ENCODE measurements around the gene RIMBP2.

Gene RIMBP2

DNA sequence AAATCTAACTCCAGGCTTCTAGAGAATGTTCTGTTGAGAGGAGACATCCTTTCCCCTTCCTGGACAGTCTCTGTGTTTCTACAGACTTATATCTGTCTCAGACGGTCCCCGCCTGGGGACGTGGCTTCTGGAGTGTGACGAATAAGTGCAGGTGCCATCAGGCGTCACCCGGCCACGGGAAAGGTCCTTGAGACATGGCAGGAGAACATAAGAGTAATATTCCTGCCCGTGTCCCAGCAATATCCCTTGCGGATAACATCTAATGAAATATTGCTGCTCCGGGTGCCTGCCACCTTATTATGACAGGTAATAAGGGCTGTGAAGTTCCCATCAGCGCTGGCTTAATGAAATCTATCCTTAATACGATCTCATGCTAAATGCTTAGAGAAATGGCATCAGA lies 238.8 kb downstream of the RIMBP2 start:
- Histone ChIP-seq H3K9me3 (ENCODE audit: control insufficient read depth, insufficient read depth, low read depth, low read length) (no peaks in the 10 kb centered on the region), H3K27ac (ENCODE audit: extremely low read depth, low read depth, low read length) (no peak overlapping the region), H3K4me3 (ENCODE audit: low read depth, low read length) (no peak overlapping the region), H3K4me1 (ENCODE audit: control insufficient read depth, insufficient read depth, low read length) (no peaks in the 10 kb centered on the region), H3K36me3 (ENCODE audit: control insufficient read depth in 2 of 2, insufficient read depth in 1 of 2, low read length in 2 of 2) (no peaks in the 10 kb centered on the region)
- ChIA-PET POLR2A (no interaction called here), CTCF (no interaction called here)
- no peak for TF ChIP-seq IKZF3 (tag by site-specific recombination; IDR thresholded peaks at IDR 0.05)
- no peak for TF ChIP-seq ZNF350 (tag by site-specific recombination; IDR thresholded peaks at IDR 0.05)
- TF ChIP-seq, protein P1, sequence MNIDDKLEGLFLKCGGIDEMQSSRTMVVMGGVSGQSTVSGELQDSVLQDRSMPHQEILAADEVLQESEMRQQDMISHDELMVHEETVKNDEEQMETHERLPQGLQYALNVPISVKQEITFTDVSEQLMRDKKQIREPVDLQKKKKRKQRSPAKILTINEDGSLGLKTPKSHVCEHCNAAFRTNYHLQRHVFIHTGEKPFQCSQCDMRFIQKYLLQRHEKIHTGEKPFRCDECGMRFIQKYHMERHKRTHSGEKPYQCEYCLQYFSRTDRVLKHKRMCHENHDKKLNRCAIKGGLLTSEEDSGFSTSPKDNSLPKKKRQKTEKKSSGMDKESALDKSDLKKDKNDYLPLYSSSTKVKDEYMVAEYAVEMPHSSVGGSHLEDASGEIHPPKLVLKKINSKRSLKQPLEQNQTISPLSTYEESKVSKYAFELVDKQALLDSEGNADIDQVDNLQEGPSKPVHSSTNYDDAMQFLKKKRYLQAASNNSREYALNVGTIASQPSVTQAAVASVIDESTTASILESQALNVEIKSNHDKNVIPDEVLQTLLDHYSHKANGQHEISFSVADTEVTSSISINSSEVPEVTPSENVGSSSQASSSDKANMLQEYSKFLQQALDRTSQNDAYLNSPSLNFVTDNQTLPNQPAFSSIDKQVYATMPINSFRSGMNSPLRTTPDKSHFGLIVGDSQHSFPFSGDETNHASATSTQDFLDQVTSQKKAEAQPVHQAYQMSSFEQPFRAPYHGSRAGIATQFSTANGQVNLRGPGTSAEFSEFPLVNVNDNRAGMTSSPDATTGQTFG (tag by site-specific recombination; IDR thresholded peaks at IDR 0.05; ENCODE audit: borderline replicate concordance), result no peak
- TF ChIP-seq ZNF48 (tag by site-specific recombination; IDR thresholded peaks at IDR 0.05), result no peak
- TF ChIP-seq ZBTB49 (tag by site-specific recombination; IDR thresholded peaks at IDR 0.05; ENCODE audit: low read depth), result no peak
- no peak for TF ChIP-seq PRDM1 (tag by site-specific recombination; IDR thresholded peaks at IDR 0.05)
- no peak for TF ChIP-seq ZNF596 (tag by site-specific recombination; IDR thresholded peaks at IDR 0.05)
- TF ChIP-seq, protein P2, sequence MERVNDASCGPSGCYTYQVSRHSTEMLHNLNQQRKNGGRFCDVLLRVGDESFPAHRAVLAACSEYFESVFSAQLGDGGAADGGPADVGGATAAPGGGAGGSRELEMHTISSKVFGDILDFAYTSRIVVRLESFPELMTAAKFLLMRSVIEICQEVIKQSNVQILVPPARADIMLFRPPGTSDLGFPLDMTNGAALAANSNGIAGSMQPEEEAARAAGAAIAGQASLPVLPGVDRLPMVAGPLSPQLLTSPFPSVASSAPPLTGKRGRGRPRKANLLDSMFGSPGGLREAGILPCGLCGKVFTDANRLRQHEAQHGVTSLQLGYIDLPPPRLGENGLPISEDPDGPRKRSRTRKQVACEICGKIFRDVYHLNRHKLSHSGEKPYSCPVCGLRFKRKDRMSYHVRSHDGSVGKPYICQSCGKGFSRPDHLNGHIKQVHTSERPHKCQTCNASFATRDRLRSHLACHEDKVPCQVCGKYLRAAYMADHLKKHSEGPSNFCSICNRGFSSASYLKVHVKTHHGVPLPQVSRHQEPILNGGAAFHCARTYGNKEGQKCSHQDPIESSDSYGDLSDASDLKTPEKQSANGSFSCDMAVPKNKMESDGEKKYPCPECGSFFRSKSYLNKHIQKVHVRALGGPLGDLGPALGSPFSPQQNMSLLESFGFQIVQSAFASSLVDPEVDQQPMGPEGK (tag by site-specific recombination; IDR thresholded peaks at IDR 0.05), result no peak

DNA sequence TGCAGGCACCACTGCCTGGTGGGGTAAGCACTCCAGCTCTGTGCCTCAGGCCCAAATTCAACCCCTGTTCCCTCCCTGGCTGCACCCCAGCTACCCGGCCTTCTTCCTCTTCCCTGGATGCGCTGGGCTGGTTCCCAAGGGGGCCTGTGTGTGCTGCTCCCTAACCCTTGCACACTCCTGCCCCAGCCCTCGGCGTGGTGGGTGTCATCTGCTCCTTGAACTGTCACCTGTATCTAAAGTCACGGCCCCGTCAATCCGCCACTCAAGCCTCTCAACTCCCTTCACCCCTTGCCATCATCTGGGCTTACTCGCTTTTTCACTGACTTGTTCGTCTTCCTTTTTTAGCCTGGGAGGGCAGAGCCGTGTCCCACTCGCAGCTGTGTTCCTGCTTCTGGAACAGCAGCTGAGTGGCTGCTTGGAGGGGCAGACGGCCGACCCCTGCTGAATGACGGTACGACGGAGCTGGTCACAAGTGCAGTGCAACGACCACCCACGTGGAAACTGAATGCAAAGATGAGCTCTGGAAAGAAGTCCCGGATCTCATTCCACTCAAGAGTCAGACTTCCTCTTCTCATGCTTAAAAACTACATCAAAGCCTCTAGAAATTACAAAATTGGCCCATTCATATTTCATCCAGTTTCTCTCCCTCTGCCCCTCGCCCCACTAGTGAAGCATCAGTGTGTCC lies 239.5 kb downstream of the RIMBP2 start:
- no peaks in the 10 kb centered on the region for H3K9me3 ChIP-seq (ENCODE audit: control insufficient read depth, insufficient read depth, low read depth, low read length)
- CTCF ChIA-PET, result no interaction called here
- POLR2A ChIA-PET, result no interaction called here
- H3K4me3 ChIP-seq (ENCODE audit: low read depth, low read length), result no peak overlapping the region
- H3K27ac ChIP-seq (ENCODE audit: extremely low read depth, low read depth, low read length), result no peak overlapping the region
- H3K36me3 ChIP-seq (ENCODE audit: control insufficient read depth in 2 of 2, insufficient read depth in 1 of 2, low read length in 2 of 2), result no peaks in the 10 kb centered on the region
- TF ChIP-seq ZNF221 (tag by site-specific recombination; IDR thresholded peaks at IDR 0.05; ENCODE audit: borderline replicate concordance) (no peak), ZNF169 (tag by site-specific recombination; IDR thresholded peaks at IDR 0.05) (no peak), ZNF558 (tag by site-specific recombination; IDR thresholded peaks at IDR 0.05) (no peak)
- H3K4me1 ChIP-seq (ENCODE audit: control insufficient read depth, insufficient read depth, low read length), result no peaks in the 10 kb centered on the region

GRCh38 chr12:130474599-130475269 lies 241.4 kb downstream of the RIMBP2 start:
- CTCF ChIA-PET, result no interaction called here
- Histone ChIP-seq H3K4me3 (ENCODE audit: low read depth, low read length) (no peak overlapping the region), H3K9me3 (ENCODE audit: control insufficient read depth, insufficient read depth, low read depth, low read length) (no peaks in the 10 kb centered on the region), H3K4me1 (ENCODE audit: control insufficient read depth, insufficient read depth, low read length) (no peaks in the 10 kb centered on the region), H3K36me3 (ENCODE audit: control insufficient read depth in 2 of 2, insufficient read depth in 1 of 2, low read length in 2 of 2) (no peaks in the 10 kb centered on the region), H3K27ac (ENCODE audit: extremely low read depth, low read depth, low read length) (no peak overlapping the region)
- TF ChIP-seq OVOL3 (tag by site-specific recombination; IDR thresholded peaks at IDR 0.05) (no peak), ZNF558 (tag by site-specific recombination; IDR thresholded peaks at IDR 0.05) (no peak), KLF8 (tag by site-specific recombination; IDR thresholded peaks at IDR 0.05) (no peak), ZFP3 (tag by site-specific recombination; IDR thresholded peaks at IDR 0.05; ENCODE audit: low read depth) (no peak), ZNF37A (tag by site-specific recombination; IDR thresholded peaks at IDR 0.05) (no peak), ZNF169 (tag by site-specific recombination; IDR thresholded peaks at IDR 0.05) (no peak), ZNF416 (tag by site-specific recombination; IDR thresholded peaks at IDR 0.05) (no peak), ZNF19 (tag by site-specific recombination; IDR thresholded peaks at IDR 0.05; ENCODE audit: low read depth) (no peak), ZNF324 (tag by site-specific recombination; IDR thresholded peaks at IDR 0.05) (no peak)
- TF ChIP-seq, protein P3, sequence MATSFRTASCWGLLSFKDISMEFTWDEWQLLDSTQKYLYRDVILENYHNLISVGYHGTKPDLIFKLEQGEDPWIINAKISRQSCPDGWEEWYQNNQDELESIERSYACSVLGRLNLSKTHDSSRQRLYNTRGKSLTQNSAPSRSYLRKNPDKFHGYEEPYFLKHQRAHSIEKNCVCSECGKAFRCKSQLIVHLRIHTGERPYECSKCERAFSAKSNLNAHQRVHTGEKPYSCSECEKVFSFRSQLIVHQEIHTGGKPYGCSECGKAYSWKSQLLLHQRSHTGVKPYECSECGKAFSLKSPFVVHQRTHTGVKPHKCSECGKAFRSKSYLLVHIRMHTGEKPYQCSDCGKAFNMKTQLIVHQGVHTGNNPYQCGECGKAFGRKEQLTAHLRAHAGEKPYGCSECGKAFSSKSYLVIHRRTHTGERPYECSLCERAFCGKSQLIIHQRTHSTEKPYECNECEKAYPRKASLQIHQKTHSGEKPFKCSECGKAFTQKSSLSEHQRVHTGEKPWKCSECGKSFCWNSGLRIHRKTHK (tag by site-specific recombination; IDR thresholded peaks at IDR 0.05), result no peak
- TF ChIP-seq, protein P4, sequence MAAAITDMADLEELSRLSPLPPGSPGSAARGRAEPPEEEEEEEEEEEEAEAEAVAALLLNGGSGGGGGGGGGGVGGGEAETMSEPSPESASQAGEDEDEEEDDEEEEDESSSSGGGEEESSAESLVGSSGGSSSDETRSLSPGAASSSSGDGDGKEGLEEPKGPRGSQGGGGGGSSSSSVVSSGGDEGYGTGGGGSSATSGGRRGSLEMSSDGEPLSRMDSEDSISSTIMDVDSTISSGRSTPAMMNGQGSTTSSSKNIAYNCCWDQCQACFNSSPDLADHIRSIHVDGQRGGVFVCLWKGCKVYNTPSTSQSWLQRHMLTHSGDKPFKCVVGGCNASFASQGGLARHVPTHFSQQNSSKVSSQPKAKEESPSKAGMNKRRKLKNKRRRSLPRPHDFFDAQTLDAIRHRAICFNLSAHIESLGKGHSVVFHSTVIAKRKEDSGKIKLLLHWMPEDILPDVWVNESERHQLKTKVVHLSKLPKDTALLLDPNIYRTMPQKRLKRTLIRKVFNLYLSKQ (tag by site-specific recombination; IDR thresholded peaks at IDR 0.05; ENCODE audit: borderline replicate concordance), result no peak
- POLR2A ChIA-PET, result no interaction called here

Measured in HEK293 (cell line).